NCI-H2227 (cell line): Measurements from ENCODE around the gene ZNF385D.

Experiments used
- DNase-seq: peaks from one replicate; lab custom pipeline; 2025; ENCODE audit not compliant: unreplicated experiment; lab: John Stamatoyannopoulos, UW

The ZNF385D gene

GRCh38 chr3:21682206-21682605 lies 68.8 kb downstream of the ZNF385D start:
- DNase-seq: no peak

DNA sequence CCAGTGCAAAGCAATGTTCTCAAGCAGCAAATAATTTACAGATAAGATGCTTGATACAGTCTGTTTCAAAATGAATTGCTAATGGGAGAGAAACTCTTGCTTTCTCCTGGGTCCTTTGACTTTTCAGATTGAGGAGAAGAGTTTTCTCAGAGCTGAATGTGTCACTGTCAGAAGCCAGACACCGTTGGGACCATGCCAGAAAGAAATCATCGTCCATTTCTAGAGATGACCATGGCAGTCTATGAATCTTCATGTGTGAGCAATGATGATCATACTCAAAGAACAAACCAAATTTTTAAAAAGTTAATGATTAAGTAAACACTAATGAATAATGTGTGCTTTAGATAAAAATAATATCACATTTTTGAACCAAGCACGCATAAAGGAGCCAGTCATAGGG lies 77.6 kb downstream of the ZNF385D start:
- DNase-seq: no peak

GRCh38 chr3:21672303-21672702 lies 78.7 kb downstream of the ZNF385D start:
- no peak for DNase-seq

DNA sequence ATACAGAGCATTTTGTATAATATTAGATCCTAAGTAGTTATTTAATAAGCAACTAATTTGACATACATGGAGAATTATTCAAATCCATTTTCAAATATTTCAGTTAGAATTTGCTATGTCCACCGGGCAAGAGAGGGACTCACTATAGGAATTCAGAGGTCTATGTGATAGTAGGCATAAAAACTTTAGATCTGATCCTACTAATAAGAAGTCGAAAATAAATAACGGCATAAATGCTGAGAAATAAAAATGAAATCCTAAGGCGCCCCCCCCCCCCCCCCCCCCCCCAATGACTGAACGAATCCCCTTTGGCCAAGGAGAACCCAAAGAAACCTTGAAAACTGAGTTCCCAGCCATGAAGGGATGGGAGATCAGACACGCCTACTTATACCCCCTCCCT lies 80.6 kb downstream of the ZNF385D start:
- no peak for DNase-seq

DNA sequence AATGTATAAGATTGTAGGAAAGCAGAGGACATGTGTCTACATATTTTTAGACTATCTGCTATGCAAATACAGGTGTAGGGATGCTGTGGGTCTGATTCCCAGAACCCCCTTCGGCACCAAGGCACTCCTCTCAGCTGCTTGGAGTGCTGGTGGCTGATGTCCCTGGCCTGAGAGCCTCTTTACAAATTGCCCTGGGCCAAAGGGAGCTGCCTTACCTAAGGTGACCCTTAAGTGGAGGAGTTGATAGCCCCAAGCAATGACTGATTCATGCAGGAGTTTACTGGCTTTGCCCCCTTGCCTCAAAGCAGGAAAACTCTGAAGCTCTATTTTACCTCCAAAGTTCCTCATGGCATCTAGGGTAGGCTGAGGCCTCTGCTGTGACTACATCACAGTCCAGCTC lies 83.0 kb downstream of the ZNF385D start:
- no peak for DNase-seq

DNA sequence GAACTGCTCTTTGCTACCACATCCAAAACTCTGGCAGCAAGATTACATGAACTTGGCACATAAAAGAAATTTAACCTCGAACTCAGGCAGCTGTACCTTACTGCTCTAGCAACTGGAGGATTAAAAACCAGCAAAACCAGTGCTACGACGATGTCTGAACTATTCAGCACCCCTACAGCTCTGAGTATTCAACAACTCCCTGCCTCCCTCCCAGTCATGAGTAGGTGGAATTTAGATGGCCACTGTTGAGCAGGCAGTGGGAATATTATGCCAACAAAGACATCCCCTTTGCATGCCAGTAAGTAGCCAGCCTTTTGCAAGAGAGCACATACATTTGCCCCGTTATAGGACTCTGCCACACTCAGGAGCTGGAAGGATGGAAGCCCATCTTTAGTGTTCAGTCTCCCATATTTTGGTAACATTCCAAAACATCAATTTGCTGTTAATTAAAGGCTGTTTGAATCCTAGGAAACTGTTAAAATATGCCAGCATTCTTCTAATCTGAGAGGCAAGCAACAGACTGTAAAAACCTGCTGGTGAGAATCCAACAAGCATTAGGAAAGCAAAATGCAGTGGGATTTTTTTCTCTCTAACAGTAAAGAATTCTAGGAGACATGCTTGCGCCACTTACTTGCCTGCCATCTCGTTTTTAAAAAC lies 85.4 kb downstream of the ZNF385D start:
- no peak for DNase-seq

GRCh38 chr3:21664996-21665395 lies 86.0 kb downstream of the ZNF385D start:
- no peak for DNase-seq

GRCh38 chr3:21662403-21662802 lies 88.6 kb downstream of the ZNF385D start:
- DNase-seq: no peak

GRCh38 chr3:21654662-21655061 lies 96.3 kb downstream of the ZNF385D start:
- DNase-seq: no peak

- no peak for DNase-seq
Measured at GRCh38 chr3:21654241-21654640, 96.8 kb downstream of the ZNF385D start.

- no peak for DNase-seq
Measured at GRCh38 chr3:21649519-21649918, 101.5 kb downstream of the ZNF385D start.

- no peak for DNase-seq
Measured at GRCh38 chr3:21647961-21648360, 103.0 kb downstream of the ZNF385D start.

DNA sequence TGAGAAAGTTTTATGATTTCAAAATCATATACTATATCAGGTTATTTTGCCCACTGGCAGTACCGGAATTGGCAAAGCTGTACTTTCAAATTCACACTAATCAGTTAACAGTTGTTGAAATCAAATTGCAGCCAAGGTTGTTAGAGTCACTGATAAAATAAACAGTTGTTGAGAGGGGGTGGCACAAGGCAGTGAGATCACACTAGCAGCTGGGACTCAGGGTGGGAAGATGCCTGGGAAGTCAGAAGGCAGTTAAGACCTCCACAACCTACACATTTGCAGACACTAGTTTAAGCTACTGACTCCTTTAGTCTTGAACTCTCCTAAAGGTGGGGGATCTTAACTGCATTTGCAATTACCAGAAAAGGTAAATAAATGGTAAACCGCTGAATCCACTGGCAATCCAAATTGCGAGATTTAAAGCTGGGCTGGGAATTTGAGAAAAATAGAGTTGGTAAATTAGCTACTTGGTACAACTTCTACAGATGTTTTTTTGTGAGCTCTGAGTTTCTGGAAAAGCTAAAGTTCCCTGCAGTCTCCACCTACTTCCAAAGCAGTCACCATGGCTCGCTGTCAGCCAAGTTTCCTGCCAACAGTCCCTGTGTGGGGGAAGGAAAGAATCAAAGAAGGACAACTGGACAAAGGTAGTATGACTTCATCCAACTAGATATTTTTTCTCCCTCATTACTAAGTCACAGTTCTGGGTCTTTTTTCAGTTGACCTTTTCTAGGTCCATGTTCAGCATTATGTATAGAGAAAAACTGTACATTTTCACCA lies 105.7 kb downstream of the ZNF385D start:
- no peak for DNase-seq

DNA sequence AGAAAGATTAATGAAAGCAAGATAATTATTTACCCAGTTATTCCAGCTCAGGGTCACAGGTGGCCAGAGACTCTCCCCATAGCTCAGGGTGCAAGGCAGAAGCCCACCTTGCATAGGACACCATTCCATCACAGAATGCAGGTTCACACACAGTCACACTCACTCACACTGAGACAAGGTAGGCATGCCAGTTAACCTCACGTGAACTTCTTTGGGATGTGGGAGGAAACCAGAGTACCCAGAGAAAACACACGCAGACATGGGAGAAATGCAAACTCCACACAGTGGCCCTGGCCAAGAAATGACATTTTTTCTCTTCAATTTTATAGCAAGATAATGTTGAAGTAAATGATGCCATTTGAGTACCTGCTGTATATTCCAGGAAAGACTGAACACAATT lies 106.7 kb downstream of the ZNF385D start:
- DNase-seq: no peak

GRCh38 chr3:21643752-21644151 lies 107.3 kb downstream of the ZNF385D start:
- no peak for DNase-seq

DNA sequence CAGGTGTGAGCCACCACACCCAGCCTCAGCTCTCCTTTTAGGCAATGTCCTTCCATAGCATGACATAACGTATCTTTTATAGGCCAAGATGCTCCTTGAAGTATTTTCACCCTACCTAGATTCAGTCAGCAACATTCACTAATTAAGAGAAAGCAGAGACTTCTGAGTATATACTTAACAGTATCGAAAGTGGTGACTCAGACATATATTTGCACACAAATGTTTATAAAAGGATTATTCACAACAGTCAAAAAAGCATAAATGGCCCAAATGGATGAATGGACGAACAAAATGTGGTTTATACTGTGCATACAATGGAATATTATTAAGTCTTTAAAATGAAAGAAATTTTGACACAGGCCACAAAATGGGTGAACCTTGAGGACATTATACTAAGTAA lies 108.6 kb downstream of the ZNF385D start:
- DNase-seq: no peak

DNA sequence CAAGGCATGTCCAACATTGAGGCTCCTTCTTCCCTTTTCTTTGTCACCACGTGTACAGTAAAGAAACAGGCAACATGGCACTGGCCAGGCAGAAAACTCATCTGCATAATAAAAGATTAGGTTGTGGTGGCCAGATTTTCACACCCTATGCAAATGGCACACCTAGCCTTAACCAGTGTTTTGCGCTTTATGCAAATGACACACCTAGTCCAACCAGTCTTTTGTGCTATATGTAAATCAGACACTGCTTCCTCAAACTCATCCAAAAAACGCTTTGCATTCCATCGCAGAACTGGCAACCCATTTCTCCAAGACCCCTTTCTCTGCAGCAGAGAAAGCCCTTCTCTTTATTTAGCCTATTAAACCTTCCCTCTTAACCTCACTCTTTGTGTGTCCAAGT lies 109.1 kb downstream of the ZNF385D start:
- DNase-seq: no peak

DNA sequence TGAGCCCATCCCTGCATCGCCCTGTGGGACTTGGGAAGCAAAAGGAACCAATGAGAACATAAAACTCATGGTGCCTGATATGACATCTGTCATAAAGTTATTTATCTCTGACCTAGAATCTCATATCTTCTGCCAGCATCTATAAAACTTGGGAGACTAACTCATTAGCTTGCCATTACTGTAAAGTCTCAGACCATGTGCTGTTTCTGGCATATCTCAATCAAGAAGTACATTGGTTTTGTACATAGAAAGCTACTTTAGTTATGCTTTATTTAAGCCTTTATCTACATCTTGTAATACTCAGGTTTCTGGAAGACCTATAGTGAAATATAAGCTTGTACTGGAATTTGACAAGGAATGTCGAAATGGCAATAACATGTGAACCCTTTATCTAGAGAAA lies 112.5 kb downstream of the ZNF385D start:
- no peak for DNase-seq

DNA sequence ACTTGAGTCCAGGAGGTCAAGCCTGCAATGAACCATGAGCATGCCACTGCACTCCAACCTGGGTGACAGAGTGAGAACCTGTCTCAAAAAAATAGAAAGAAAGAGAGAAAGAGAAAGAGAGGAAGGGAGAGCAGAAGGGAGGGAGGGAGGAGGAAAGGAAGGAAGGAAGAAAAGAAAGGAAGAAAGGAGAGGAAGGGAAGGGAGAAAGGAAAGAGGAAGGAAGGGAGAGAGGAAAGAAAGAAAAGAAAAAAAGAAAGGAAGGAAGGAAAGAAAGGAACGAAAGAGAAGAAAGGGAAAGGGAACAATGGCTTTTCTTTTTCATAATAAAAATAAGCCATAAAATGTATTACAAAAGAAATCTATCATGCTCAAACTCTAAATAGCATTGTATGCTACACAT lies 116.9 kb downstream of the ZNF385D start:
- DNase-seq: no peak

GRCh38 chr3:21624524-21624923 lies 126.5 kb downstream of the ZNF385D start:
- no peak for DNase-seq

DNA sequence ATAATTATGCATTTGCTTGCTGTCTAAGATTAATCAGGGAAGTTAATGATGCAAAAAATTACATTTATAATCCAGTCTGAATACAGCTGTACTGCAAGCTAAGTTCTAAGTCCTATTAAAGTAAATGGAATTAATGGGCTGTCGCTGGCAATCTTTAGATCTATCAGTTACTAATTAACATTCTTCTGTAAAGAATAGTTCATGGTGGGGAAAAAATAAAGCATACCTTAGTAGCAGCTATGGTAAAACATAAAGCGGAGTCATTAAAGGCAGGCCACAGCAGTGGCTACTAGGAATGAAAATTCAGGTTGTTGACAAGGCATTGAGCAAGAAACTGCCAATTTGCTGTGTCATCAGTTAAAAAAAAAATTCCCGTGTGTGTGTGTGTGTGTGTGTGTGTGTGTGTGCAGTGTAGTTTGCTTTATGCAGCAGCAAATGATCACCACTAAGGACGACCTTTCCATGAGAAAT lies 129.8 kb downstream of the ZNF385D start:
- DNase-seq: no peak

- DNase-seq: no peak
Measured at GRCh38 chr3:21620511-21621155, 130.4 kb downstream of the ZNF385D start.
